ENCODE measurements around the gene SLC2A5.

Gene SLC2A5

DNA sequence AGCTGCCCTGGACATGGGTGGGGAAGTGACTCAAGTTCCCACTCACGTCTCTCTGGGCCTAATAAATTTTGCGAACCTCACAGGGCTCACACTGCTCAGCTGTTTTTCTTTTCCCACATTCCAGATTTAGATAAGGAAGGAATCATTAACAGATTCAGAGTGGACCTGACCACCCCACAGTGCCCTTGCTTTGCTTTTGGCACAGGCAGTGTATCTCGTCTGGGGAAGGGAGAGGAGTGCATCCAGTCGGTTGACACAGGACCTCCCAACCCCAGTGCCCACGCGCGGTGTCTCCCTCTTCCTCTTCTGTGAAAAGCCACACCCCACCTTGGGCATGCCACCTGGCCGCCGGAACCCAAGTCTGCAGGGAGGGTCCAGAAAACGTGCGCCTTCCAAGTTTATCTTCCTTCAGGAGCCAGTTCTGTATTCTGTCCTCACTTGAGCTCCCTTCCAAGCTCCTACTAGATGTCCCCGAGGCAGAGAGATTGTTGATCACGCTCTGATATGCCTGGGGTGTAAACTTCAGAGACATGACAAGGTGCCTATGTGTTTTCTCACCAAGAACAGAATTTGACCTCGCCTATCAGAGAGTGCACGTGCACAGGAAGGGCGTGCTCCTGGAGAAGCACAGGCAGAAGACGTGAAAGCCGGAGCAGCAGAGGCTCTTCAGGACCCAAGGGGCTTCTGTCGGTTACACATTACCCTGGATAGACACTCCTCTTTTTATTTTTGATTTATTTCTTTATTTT lies 9.5 kb upstream of the SLC2A5 start:
- Histone ChIP-seq H3K4me2 (ENCODE audit: low read length) (peak overlapping the region; percentile 69), H3K4me1 (ENCODE audit: control insufficient read depth, low read length) (peaks cover 100% of the 10 kb centered on the region), H3K4me3 (ENCODE audit: low read length) (peak overlapping the region; percentile 11), H3K27me3 (ENCODE audit: control insufficient read depth, low read length) (no peaks in the 10 kb centered on the region), H4K20me1 (ENCODE audit: control insufficient read depth, insufficient read depth, low read depth, low read length) (no peaks in the 10 kb centered on the region), H3K79me2 (ENCODE audit: control insufficient read depth, low read length) (0 out of 2 replicates have a peak, but pooled peaks cover 2% of the 10 kb centered on the region), H3K9me3 (ENCODE audit: control insufficient read depth, insufficient read depth, low read length) (no peaks in the 10 kb centered on the region), H3K9me2 (replicated peaks; ENCODE audit: control insufficient read depth, low read length) (no peaks in the 10 kb centered on the region), H3F3A (ENCODE audit: control insufficient read depth, insufficient read depth) (peaks cover 54% of the 10 kb centered on the region), H3K27ac (ENCODE audit: low read depth, low read length) (peak overlapping the region; percentile 97), H3K36me3 (ENCODE audit: control insufficient read depth, low read length) (0 out of 2 replicates have a peak, but pooled peaks cover 5% of the 10 kb centered on the region)
- TF ChIP-seq EZH2phosphoT487 (IDR thresholded peaks at IDR 0.05; ENCODE audit: borderline replicate concordance, low read length) = no peak
- TF ChIP-seq, protein P1, sequence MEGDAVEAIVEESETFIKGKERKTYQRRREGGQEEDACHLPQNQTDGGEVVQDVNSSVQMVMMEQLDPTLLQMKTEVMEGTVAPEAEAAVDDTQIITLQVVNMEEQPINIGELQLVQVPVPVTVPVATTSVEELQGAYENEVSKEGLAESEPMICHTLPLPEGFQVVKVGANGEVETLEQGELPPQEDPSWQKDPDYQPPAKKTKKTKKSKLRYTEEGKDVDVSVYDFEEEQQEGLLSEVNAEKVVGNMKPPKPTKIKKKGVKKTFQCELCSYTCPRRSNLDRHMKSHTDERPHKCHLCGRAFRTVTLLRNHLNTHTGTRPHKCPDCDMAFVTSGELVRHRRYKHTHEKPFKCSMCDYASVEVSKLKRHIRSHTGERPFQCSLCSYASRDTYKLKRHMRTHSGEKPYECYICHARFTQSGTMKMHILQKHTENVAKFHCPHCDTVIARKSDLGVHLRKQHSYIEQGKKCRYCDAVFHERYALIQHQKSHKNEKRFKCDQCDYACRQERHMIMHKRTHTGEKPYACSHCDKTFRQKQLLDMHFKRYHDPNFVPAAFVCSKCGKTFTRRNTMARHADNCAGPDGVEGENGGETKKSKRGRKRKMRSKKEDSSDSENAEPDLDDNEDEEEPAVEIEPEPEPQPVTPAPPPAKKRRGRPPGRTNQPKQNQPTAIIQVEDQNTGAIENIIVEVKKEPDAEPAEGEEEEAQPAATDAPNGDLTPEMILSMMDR (IDR thresholded peaks at IDR 0.05; ENCODE audit: low read depth, low read length, poor library complexity, severe bottlenecking) = no peak

DNA sequence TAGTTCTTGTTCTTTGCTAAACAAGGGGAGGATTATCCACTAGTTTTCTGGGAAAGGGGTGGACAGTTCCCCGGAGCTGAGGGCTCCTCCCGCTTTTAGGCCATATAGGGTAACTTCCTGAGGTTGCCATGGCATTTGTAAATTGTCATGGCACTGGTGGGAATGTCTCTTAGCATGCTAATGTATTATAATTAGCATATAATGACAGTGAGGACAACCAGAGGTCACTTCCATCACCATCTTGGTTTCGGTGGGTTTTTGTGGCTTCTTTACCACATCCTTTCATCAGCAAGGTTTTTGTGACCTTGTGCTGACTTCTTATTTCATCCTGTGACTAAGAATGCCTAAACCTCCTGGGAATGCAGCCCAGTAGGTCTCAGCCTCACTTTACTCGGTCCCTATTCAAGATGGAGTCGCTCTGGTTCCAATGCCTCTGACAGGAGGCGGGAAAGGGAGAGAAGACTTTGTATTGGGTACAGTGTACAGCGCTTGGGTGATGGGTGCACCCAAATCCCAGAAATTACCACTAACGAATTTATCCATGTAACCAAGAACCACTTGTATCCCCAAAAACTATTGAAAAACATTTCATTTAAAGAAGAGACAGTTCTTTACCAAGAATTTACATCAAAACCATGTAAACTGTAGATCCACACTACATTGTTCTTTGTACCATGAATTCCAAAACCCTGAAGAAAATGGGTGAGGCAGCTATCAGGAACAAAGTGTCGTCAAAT lies 8.7 kb upstream of the SLC2A5 start:
- Histone ChIP-seq H3K79me2 (ENCODE audit: control insufficient read depth, low read length) (peaks cover 5% of the 10 kb centered on the region; the same call in 1 of the 2 replicates), H4K20me1 (ENCODE audit: control insufficient read depth, insufficient read depth, low read depth, low read length) (no peaks in the 10 kb centered on the region), H3K36me3 (ENCODE audit: control insufficient read depth, low read length) (0 out of 2 replicates have a peak, but pooled peaks cover 5% of the 10 kb centered on the region), H3K9me3 (ENCODE audit: control insufficient read depth, insufficient read depth, low read length) (no peaks in the 10 kb centered on the region), H3K27me3 (ENCODE audit: control insufficient read depth, low read length) (no peaks in the 10 kb centered on the region), H3K4me2 (ENCODE audit: low read length) (peak overlapping the region; percentile 69), H3K4me3 (ENCODE audit: low read length) (peak overlapping the region; percentile 11), H3K27ac (ENCODE audit: low read depth, low read length) (peak overlapping the region; percentile 97), H3K4me1 (ENCODE audit: control insufficient read depth, low read length) (peaks cover 100% of the 10 kb centered on the region), H3K9me2 (replicated peaks; ENCODE audit: control insufficient read depth, low read length) (no peaks in the 10 kb centered on the region), H3F3A (ENCODE audit: control insufficient read depth, insufficient read depth) (peaks cover 61% of the 10 kb centered on the region)
- TF ChIP-seq EZH2phosphoT487 (IDR thresholded peaks at IDR 0.05; ENCODE audit: borderline replicate concordance, low read length) = no peak
- TF ChIP-seq, protein P1 (IDR thresholded peaks at IDR 0.05; ENCODE audit: low read depth, low read length, poor library complexity, severe bottlenecking) = no peak

DNA sequence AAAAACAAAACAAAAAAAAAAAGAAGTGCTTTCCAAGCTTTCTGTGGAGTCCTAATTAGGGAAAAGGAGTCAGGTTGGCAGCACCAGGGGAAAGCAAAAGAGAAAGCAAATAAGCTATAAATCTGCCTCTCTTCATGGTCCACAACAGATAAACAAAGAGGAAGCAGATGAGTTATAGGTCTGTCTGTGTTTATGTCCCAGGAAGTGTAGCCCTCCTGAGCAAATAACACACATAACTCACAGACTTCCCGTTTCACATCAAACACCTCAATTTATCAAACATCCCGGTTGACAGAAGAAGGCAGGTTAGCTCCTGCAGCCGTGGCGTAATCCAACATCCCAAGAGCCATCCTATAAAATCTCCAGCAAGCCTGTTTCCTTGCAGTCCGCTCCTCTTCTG lies 5.6 kb upstream of the SLC2A5 start:
- H3K9me3 ChIP-seq (ENCODE audit: control insufficient read depth, insufficient read depth, low read length) = no peaks in the 10 kb centered on the region
- H3F3A ChIP-seq (ENCODE audit: control insufficient read depth, insufficient read depth) = peaks cover 37% of the 10 kb centered on the region

More for the DNA sequence above, 5.6 kb upstream of the SLC2A5 start:
- no peaks in the 10 kb centered on the region for H4K20me1 ChIP-seq (ENCODE audit: control insufficient read depth, insufficient read depth, low read depth, low read length)
- H3K4me1 ChIP-seq (ENCODE audit: control insufficient read depth, low read length) = peaks cover 100% of the 10 kb centered on the region
- H3K36me3 ChIP-seq (ENCODE audit: control insufficient read depth, low read length) = 0 out of 2 replicates have a peak, but pooled peaks cover 4% of the 10 kb centered on the region
- peak overlapping the region; percentile 54 for H3K4me3 ChIP-seq (ENCODE audit: low read length)
- H3K79me2 ChIP-seq (ENCODE audit: control insufficient read depth, low read length) = peaks cover 14% of the 10 kb centered on the region
- TF ChIP-seq, protein P1 (IDR thresholded peaks at IDR 0.05; ENCODE audit: low read depth, low read length, poor library complexity, severe bottlenecking) = no peak
- no peak for TF ChIP-seq EZH2phosphoT487 (IDR thresholded peaks at IDR 0.05; ENCODE audit: borderline replicate concordance, low read length)
- no peaks in the 10 kb centered on the region for H3K9me2 ChIP-seq (replicated peaks; ENCODE audit: control insufficient read depth, low read length)
- H3K27ac ChIP-seq (ENCODE audit: low read depth, low read length) = peak overlapping the region; percentile 97
- H3K4me2 ChIP-seq (ENCODE audit: low read length) = peak overlapping the region; percentile 76
- H3K27me3 ChIP-seq (ENCODE audit: control insufficient read depth, low read length) = no peaks in the 10 kb centered on the region

Measured in DOHH2 (cell line).